Caki2 (cell line): Measurements from ENCODE around the gene TEX13B. TPM values are rescaled to one million over a fixed set of nuclear protein-coding genes. Genes with fewer than 3 reads are reported as not detected.

Experiments used
- DNase-seq: peaks from one replicate; pipeline ENCODE4 v3.0.0-alpha.2; 2015; ENCODE audit warnings: low read depth
- in situ Hi-C: cut with HindIII; loops from 2 replicates; pipeline ENCODE4 v1.10.0; 2016; ENCODE audit warnings: low sequenced_read_pairs, low pct_unique_long_range_greater_than_20kb, mixed read lengths
- total RNA-seq: library from RNA; depleted of rRNA; stranded (reverse); fragments of >200 nt; shearing (Covaris generic); gene quantifications from 2 replicates; pipeline ENCODE4 v1.2.3, GENCODE V29; 2014; ENCODE audit warnings: low replicate concordance; rRNA removed

The TEX13B gene, protein sequence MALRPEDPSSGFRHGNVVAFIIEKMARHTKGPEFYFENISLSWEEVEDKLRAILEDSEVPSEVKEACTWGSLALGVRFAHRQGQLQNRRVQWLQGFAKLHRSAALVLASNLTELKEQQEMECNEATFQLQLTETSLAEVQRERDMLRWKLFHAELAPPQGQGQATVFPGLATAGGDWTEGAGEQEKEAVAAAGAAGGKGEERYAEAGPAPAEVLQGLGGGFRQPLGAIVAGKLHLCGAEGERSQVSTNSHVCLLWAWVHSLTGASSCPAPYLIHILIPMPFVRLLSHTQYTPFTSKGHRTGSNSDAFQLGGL
- not detected in 2 replicates for total RNA-seq

DNA sequence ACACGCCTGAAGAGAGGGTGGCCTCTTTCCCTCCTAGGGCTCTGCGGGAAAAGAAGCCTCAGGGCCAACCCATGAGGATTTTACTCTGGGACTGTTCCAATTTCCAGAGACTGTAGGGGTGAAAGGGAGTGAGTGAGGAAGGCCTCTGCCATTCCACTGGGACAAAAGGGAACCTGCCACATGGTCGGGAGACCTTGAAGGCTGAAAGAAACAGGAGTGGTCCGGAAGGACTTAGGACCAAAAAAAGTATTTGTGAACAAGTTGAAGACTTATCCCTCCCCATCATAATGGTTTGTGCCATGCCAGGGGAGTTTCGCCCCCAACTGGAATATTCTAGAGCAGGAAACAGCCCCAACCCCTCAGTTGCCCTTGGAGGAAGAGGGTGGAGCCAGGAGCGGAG is at the start of gene TEX13B:
Gene TEX13B (minus strand): TSS at position 15 of the 400 bp plus-strand sequence. CDS start 243 bp downstream, outside the sequence.
- no peak for DNase-seq
- in situ Hi-C loops, result no loop called here

DNA sequence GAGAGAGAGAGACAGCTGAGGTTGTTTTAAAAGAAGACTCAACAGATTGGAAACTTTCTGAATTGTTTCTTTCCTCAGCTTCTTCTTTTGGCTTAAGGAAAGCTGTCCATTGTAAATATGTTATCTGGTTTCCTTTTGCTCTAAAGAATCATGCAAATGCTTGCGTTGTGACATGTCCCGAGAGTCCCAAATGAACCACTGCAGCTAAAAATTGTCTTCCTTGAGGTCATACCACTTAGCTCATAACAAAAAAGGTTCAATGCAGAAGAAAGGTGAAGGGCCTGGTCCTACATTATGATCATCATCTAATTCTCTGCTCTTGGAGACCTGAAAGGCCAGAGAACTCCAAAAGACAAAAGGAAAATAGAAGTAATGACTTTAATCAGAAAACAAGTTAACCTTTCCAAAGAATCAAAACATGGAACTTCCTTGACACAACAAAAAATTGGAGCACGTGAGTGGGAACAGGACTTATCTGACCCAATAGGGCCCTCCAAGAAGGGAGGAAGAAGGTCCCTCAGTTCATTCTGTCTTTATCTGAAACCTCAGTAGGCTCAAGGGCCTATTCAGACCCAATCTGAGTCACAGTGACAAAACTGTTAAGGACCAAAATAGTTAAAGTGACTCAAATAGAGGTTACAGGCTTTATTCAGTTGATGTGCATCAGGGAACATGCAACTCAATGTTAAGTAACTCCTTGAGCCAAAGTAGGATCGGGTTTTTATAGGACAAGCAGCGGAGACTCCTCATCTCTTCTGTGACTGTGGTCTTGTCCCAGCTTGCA is 48.0 kb upstream of the TEX13B start:
- in situ Hi-C loops, result no loop called here
- DNase-seq, result no peak

DNA sequence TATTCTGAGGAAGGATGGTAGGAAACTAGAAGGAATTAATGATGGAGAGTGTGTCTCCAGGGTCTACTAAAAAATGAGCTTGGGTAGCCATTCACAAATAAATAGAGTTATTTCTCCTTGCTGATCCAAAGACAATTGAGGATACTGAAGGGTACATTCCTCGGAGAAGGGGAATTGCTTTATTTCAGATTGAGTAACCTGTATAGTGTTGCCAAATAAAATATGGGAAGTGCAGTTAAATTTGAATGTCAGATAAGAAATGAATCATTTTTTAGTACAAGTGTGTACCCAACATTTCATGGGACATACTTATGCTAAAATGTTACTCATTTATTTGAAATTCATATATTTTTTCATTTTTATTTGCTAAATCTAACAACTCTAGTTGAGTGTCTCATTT is 46.7 kb upstream of the TEX13B start:
- in situ Hi-C loops, result no loop called here
- DNase-seq, result no peak

DNA sequence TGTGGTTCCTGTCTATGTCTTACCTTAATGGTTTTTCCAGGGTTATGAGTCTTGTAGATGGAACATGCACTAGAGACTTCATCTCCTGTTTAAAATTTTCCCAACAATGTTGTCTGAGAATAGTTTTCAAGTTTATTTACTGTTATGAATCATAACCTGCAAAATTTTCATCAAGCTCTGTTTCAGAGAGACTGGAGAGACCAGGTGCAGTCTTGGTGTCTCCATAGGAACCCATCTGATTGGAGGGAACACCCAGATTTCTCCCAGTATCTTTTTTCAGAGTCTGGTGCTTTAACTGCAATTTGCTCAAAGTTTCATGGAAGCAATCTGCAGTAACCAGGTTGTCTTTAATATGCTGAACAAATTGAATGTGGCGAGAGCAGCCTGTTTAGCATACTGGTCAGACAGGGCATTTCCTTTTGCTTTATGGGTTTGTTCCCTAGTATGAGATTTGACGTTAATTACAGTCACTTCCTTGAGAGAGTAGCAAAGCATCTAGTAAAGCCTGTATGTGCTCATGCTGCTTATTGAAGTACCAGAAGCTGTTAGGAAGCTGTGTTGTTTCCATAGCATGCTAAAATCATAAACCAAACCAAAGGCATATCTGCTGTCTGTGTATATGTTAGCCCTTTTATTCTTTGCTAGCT is 43.9 kb upstream of the TEX13B start:
- DNase-seq, result no peak
- in situ Hi-C loops, result no loop called here

DNA sequence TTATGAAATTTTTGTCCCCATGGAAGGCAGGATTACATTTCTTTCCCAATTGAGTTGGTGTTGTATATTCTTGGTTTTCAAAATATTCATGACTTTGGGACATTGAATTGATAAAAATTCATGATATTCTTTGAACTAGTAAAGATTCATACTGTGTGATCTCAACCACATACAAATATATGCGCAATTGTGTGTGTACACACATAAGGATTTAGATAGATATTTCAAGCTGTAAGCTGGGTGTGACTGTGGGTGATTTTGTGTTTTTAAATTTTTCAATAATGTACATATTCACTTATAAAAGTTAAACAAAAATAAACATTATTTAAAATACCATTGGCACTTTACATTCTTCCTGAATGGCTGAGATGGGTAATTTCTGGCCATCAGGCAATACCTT is 43.2 kb upstream of the TEX13B start:
- in situ Hi-C loops, result no loop called here
- DNase-seq, result no peak

DNA sequence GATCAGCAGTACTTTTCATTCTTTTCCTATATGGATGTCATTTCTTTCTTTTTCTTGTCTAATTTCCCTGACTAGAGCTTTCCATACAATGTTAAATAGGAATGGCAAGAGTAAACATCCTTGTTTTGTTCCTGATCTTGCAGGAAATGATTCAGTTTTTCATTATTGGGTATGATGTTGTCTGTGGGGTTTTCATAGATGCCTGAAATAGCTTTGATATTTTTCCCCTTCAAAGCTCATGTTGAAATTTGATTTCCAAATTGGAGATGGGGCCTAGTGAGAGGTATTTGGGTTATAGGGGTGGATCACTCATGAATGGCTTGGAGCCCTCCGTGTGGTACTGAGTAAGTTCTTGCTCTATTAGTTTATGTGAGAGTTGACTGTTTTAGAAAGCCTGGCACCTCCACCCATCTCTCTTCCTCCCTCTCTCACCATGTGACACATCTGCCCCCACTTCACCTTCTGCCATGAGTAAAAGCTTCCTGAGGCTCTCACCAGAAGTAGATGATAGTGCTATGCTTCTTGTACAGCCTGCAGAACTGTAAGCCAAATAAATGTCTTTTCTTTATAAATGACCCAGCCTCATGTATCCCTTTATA is 40.4 kb upstream of the TEX13B start:
- in situ Hi-C loops, result no loop called here
- no peak for DNase-seq

DNA sequence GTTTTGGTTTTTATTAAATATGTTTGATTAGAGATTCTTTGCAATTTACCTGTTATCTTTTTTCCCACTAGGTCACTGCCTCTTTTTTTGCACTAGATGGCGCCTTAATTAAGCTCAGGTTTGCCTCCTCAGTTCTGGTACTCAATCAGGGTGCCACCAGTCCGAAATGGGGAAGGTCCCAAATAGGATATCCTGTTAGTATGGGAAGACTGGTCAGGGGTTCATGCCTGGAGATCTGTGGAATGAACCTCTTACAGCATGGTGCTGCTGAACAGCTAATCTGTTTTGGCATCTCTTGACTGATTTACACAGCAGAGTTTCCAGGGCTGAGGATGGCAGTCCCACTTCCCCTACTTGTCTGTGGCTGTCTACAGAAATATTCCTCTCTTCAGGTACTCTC is 38.5 kb upstream of the TEX13B start:
- no peak for DNase-seq
- in situ Hi-C loops, result no loop called here

DNA sequence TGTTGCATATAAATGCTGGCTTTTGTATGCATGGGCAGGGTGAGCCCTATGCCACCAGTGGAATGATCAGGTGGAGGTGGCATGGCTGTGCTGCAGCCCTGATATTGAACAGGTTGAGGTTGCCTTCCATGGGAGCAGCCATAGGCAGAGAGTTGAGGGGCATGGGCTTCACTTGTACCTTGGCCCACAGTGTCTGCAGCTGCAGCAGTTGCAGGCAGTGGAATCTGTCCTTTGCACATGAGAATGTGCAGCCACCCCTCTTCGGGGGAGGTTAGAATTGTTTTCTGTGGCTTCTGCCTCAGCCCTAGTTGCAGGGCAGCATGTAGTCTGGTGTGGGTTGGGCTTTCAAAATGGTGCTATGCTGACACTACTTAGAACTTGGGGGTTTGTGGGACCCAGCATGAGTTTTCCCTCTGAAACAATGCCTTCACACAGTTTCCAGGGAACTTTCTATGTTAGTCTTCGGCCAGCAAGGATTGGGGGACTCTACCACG is 37.3 kb upstream of the TEX13B start:
- in situ Hi-C loops, result no loop called here
- no peak for DNase-seq

DNA sequence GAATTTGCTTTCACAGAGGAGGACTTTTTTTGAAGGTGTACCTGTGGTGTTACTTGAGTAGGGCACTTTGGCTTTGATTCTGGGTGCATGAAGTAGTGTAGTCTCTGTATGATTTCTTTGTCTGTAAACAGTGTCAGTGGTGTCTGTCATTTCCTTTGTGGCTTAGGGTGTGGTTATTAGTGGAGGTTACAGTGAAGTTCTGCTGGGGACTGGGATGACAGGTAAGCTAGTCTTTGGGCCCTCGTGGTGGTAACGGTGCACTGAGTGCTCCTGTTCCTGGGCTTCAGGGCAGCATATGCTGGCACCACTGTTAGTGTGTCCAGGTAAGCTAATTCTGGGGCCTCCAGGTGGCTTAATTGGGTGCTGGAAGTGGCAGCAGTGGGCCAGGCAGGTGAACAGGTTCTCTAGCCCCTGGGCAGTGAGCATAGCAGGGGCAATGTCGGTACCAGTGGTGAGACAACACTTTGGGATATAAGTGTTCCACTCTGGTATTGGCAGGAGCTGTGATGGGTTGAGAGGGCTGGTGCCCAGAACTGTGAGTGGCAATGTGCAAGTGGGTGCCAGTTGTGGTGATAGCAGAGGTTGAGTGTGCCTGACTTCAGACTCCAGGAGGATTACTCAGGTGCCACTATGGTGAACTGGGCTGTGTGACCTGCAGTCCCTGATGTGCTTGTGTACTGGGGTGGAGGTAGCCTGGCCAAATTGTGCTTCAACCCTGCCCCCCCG is 36.6 kb upstream of the TEX13B start:
- in situ Hi-C loops, result no loop called here
- DNase-seq, result no peak

DNA sequence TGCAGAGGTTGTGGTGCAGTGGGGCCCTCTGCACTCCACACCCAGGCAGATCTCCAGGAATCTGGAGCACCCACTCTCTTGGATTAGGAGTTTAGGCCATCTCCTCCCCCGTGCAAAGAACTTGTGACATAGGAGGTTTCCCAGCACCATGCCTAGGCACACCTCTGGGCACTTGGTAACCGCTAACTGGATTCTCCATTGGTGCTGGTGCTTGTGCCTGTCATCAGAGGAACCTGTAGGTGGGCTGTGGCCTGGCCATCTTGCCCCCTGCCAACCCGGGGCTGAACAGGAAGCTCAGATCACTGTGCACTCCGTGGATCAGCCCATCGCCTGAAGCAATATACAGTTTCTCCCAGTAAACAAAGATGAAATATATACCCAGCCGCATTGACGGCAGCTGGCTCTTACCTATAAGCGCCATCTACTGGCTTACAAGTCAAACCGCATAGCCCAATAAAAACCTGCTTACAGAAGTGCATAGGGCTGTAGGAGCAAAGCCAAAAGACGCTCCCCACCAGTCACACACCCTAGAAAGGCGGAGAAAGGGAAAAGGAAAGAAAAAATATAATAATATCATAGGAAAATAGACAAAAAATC is 19.1 kb upstream of the TEX13B start:
- no peak for DNase-seq

DNA sequence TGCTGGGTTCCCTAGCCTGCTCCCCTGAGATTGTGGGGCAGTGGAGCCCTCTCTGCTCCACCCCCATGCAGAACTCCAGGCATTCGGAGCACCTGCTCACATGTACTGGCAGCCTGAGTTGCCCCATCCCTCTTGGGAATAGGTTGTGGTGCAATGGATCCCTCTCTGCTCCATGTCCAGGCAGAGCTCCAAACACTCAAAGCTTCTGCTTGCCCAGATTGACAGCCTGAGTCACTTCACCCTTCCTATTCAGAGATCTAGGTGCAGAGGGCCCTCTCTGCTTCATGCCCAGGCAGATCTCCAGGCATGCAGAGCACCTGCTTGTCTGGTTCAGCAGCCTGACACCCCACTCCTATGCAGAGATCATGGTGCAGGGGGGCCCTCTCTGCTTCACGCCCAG is 18.6 kb upstream of the TEX13B start:
- in situ Hi-C loops, result no loop called here
- DNase-seq, result no peak

More for the DNA sequence above, 19.1 kb upstream of the TEX13B start:
- in situ Hi-C loops, result no loop called here

DNA sequence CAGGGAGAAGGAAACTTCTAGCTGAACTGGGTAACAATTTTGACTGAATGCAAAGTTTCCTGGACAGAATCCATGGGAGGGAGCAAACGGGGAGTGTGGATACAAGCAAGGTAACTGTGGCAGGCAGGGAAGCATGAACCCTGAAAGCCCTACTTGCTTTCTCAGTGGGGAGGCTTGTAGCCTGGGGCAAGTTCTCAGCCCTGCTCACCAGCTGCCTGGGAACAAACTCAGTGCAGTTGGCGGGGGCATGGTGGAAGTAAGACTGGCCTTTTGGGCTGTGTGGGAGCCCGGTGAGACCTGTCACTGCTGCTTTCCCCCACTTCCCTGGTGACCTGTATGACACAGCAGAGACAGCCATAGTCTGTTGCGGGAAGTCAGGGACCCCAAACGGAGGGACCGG is 14.0 kb upstream of the TEX13B start:
- no peak for DNase-seq
- in situ Hi-C loops, result no loop called here

DNA sequence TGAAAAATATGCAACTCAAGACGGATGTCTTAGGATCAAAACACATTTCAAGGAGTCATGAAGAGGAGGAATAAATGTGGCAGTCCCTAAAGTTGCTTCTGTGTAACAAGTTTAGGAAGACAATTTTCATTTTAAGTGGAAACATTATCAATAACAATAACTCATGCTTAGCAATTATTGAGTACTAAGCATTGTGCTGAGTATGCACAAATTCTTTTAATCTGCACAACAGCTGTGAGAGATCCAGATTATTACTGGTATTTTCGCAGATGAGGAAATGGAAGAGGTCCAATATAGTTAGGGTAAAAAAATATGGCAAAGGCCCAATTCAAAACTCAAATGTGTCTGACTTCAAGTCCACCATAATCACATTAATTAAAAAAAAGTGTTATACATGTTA is 2.9 kb upstream of the TEX13B start:
- in situ Hi-C loops, result no loop called here
- DNase-seq, result no peak

DNA sequence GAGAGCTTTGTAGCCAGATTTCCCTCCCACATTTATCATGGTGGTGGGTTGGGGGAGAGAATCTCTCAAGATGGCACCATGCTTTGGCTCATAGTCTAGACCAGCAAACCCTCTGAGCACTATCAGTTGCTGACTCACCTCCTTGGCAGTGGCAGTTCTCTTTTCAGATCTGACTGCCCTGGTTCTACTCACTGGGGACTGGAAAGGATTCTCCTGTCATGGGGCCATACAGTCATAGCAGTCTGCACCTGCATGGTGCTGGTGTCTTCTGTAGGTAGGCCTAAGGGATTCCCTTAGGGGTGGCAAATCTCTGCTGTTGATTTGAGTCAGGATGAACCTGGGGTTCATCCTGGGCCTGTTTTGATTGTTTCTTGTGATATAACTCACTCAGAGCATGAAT is 2.6 kb downstream of the TEX13B start:
- DNase-seq, result no peak
- in situ Hi-C loops, result no loop called here

DNA sequence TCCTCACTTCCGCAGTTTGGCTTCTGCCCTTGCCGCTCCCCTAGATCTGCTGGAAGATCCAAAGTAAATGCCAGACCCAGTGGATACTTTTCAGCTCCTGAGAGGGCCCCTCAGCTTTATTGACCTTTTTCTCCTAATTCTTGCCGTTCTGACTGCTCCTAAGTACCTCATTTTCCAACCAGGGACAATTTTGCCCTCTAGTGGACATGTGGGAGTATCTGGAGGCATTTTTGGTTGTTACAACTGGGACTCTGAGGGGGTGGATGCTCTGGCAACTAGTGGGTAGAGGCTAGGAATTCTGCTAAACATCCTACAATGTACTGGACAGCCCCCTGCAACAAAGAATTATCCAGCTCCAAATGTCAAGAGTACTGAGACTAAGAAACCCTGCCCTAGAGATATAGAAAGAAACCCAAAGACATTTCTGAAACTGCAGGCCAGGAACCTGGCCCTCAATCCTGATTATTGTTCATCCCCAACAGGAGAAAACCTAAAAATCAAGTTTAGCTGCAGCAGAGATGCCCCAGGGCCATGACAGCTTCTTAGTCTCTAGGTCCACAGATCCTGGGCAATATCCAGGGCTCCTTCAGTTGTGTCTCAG is 3.4 kb downstream of the TEX13B start:
- DNase-seq, result no peak
- in situ Hi-C loops, result no loop called here

DNA sequence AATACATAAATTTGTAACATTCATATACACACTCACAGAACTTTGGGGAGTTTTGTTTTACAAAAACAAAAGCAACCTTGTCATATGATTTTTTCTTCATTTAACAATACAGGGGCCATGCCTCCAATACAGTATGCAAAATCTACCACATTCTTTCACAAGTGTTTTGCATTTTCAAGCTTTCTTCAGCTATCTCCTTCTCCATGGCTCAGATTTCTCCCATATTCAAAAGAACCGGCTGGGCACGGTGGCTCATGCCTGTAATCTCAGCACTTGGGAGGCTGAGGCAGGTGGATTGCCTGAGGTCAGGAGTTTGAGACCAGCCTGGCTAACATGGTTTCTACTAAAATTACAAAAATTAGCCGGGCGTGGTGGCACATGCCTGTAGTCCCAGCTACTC is 4.1 kb downstream of the TEX13B start:
- no peak for DNase-seq
- in situ Hi-C loops, result no loop called here

DNA sequence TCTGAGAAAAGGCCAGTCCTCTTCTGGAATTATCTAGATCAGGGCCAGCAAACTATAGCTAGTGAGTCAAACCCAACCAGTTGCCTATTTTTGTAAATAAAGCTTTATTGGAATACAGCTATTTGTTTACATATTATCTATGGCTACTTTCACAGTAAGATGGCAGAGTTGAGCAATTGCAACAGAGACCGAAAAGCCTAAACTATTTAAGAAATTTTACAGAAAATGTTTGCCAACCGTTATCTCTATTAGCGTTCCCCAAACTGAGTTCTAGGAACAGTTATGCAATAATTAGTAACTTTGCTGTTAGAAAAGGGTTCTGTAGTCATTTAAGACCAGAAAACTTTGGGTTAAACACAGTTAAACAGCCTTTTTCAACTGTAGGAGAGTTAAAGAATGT is 10.5 kb downstream of the TEX13B start:
- in situ Hi-C loops, result no loop called here
- no peak for DNase-seq
